Ovary (tissue), 9 donors: ENCODE measurements around the gene TMCC2. TPM values are rescaled to one million over a fixed set of nuclear protein-coding genes. Genes with fewer than 3 reads are reported as not detected.

Experiments
- DNase-seq, 5 donors: peaks; one replicate each; pipeline ENCODE4 v3.0.0-alpha.2; 2019 to 2020
- H3K27ac ChIP-seq, 2 donors: fragments of 200-600 bp; one replicate each; pipeline versions ENCODE4 v1.5.1 to v1.8.0; 2019 to 2022
- H3K27me3 ChIP-seq: fragments of 200-600 bp; one replicate; pipeline ENCODE4 v1.8.0; 2022
- H3K36me3 ChIP-seq: fragments of 200-600 bp; sonication (generic); one replicate; pipeline ENCODE4 v1.5.1; 2019
- H3K4me1 ChIP-seq: one replicate; pipeline ENCODE4 v1.8.1; 2013; ENCODE audit warnings: mild to moderate bottlenecking, moderate library complexity; ENCODE audit not compliant: insufficient read depth
- H3K4me3 ChIP-seq: fragments of 200-600 bp; sonication (generic); one replicate; pipeline ENCODE4 v1.5.1; 2017
- H3K9me3 ChIP-seq, 2 donors: fragments of 200-600 bp in 1 of 2; sonication (generic) in 1 of 2; one replicate each; pipeline versions ENCODE4 v1.5.1 to v1.8.1; 2013 to 2019; ENCODE audit warnings: mild to moderate bottlenecking in 1 of 2, moderate library complexity in 1 of 2
- CTCF ChIP-seq, 3 donors: fragments of 450-650 bp in 2 of 3; fragments of 200-600 bp in 1 of 3; IDR thresholded peaks; one replicate each; pipeline versions ENCODE4 v1.5.1 to v1.8.0; 2016 to 2022; ENCODE audit warnings: antibody characterized with exemption in 3 of 3, mild to moderate bottlenecking in 1 of 3
- EP300 ChIP-seq: sonication (generic); formaldehyde crosslinking; IDR thresholded peaks from one replicate; pipeline ENCODE4 v1.6.1; 2017; ENCODE audit warnings: antibody characterized with exemption
- POLR2A ChIP-seq: fragments of 450-650 bp; IDR thresholded peaks from one replicate; pipeline ENCODE4 v1.6.1; 2017; ENCODE audit warnings: antibody characterized with exemption, mild to moderate bottlenecking, moderate library complexity
- WGBS, 3 donors: extraction: QIAGEN DNeasy Blood & Tissue Kit in 1 of 3; methylation state at CpG; one replicate each; pipeline versions ENCODE4 v1.1.5 to v1.1.7; 2013 to 2017; 5-methylcytosine and 5-hydroxymethylcytosine counted together
- intact Hi-C, 4 donors: fragments of 100-400 bp; cut with DNase I; formaldehyde crosslinking; loops; one replicate each; pipeline versions ENCODE4 v1.11.0 to v1.15.1; 2022 to 2023
- polyA plus RNA-seq, 2 donors: library from polyadenylated mRNA; stranded (reverse); fragments of 200-250 nt in 1 of 2; fragments of 350-450 nt in 1 of 2; fragmentation: Illumina TruSeq in 1 of 2; extraction: RNeasy Lipid Tissue Mini Kit (QIAGEN cat#74804) in 1 of 2; gene quantifications; one replicate each; pipeline ENCODE4 v1.2.3, GENCODE V29; 2013 to 2014
- total RNA-seq, 7 donors: library from RNA; depleted of rRNA in 2 of 7; stranded (reverse); fragments of >200 nt in 2 of 7; fragmentation: NEBNext Ultra II Directional in 3 of 7; extraction: Animal tissue kit (Norgen Biotek cat#: 25700) in 3 of 7; gene quantifications; one replicate each; pipeline versions ENCODE4 v1.1.0 to v1.2.4, GENCODE V29; 2016 to 2023
- donor health status: DM: no; HTN: no; CAD: no; lungs with moderate emphysema.
- donor health status: DM: no; HTN: no; CAD: no.
- donor health status: Bipolar disorder and iron deficiency.
- donor health status: DM: yes; HTN: yes; CAD: no.
- donor health status: DM: no; HTN: no; CAD: no.
- donor health status: DM: yes; HTN: yes; CAD: no.

Gene TMCC2
- total and polyA plus RNA-seq, 9 donors, result 2.3 to 11.0 (median 7.8) TPM

DNA sequence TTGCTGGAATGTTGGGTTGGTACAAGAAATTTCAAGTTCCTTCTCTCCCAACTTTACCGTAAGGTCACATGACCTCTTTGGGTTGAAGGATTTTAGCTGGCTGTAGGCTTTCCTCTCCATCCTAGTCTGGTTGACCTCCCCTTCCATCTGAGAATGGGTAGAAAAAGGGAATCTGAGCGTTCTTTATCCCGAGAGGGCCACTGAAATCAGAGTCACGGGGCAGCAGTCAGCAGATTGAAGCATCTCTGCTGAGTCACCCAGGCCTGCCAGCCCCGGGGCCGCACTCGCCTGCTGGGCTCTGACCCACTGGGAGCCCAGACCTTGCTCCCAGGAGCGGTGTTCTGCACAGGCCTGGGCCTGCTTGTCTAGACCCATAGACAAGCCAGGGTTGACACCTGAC, 31.0 kb downstream of the TMCC2 start:
- H3K27me3 ChIP-seq, result no peaks in the 10 kb centered on the region
- no peak overlapping the region for H3K27ac ChIP-seq
- peaks cover 7% of the 10 kb centered on the region for H3K4me1 ChIP-seq
- intact Hi-C loops, result loop anchor here in 3 of 4 donors (5.0 to 10.0 kb wide), 4 partner anchors 114 to 281 kb away; partner anchors contain the start of gene RBBP5 (in 1 of the 3)
- H3K4me3 ChIP-seq, result no peak overlapping the region
- H3K36me3 ChIP-seq, result no peaks in the 10 kb centered on the region
- no peak for TF ChIP-seq CTCF (IDR thresholded peaks at IDR 0.05)
- no peak for TF ChIP-seq EP300
- TF ChIP-seq POLR2A, result no peak
- 89 to 94% (median 91%) methylated on average over 8 of the region's 8 CpGs for WGBS, 3 donors
- no peaks in the 10 kb centered on the region for H3K9me3 ChIP-seq
- no peak for DNase-seq

DNA sequence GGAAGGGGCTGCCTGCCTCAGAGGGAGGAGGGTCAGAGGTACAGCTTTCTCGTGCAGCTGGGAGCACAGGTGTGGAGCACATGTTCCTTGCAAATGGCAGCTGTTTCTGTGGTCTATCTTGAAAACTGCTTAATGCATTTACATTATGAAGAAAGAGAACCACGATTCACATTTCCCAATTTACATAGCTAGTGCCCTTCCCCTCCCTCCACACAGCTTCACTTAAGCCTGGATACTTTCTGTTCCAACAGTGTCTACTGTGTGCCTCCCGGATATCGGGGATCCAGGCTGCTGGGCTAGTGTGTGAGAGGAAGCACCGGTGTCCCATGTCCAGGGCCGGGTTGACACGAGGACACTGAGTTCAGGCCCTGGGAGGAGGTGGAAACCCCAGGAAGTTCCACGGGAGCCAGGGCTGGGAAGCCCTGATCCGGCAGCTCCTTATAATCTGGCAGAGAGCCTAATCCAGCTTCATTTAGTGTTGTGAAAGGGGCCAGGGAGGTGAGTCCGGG, 31.6 kb downstream of the TMCC2 start:
- Histone ChIP-seq H3K4me3 (no peak overlapping the region), H3K4me1 (peaks cover 7% of the 10 kb centered on the region), H3K27ac (no peak overlapping the region), H3K27me3 (no peaks in the 10 kb centered on the region), H3K9me3 (no peaks in the 10 kb centered on the region), H3K36me3 (no peaks in the 10 kb centered on the region)
- WGBS, 3 donors, result 52 to 58% (median 57%) methylated on average over 10 of the region's 10 CpGs
- DNase-seq, result no peak
- TF ChIP-seq POLR2A (no peak), CTCF (IDR thresholded peaks at IDR 0.05) (no peak), EP300 (no peak)
- intact Hi-C loops, result loop anchor here in 3 of 4 donors (5.0 to 10.0 kb wide), 4 partner anchors 115 to 282 kb away; partner anchors contain the start of gene RBBP5 (in 1 of the 3)

GRCh38 chr1:205259998-205260397, 32.3 kb downstream of the TMCC2 start:
- Histone ChIP-seq H3K27me3 (no peaks in the 10 kb centered on the region), H3K27ac (no peak overlapping the region), H3K4me1 (peaks cover 7% of the 10 kb centered on the region), H3K9me3 (no peaks in the 10 kb centered on the region), H3K36me3 (no peaks in the 10 kb centered on the region), H3K4me3 (no peak overlapping the region)
- no peak for DNase-seq
- intact Hi-C loops, result loop anchor here (5.0 to 10.0 kb wide), 5 partner anchors 33 to 283 kb away; partner anchors contain the start of genes RBBP5 (in 1 of the 4) and TMCC2 (in 1 of the 4)
- no peak for TF ChIP-seq CTCF (IDR thresholded peaks at IDR 0.05)
- TF ChIP-seq POLR2A, result no peak
- no peak for TF ChIP-seq EP300
- WGBS, 3 donors, result 89 to 91% (median 90%) methylated on average over 1 of the region's 1 CpG

DNA sequence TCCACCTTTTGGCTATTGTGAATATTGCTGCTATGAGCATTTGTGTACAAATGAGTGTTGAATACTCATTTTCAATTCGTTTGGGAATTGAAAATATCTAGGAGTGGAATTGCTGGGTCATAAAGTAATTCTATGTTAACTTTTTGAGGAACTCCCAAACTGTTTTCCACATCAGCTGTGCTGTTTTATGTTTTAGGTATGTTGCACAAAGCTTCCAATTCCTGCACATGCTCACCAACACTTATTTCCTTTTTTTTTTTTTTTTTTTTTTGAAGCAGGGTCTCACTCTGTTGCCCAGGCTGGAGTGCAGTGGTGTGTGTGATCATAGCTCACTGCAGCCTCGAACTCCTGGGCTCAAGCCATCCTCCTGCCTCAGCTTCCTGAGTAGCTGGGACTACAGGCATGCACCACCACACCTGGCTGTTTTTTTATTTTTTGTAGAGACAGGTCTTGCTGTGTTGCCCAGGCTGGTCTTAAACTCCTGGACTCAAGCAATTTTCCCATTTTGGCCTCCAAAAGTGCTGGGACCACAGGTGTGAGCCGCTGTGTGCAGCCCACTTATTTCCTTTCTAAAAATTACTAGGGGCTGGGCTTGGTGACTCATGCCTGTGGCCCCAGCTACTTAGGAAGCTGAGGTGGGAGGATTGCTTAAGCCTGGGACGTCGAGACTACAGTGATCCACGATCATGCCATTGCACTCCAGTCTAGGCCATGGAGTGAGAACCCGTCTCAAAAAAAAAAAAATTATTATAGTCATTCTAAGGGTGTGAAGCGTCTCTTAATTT, 33.4 kb downstream of the TMCC2 start:
- intact Hi-C loops, result loop anchor here in 1 of 4 donors (5.0 kb wide), 1 partner anchor 34 kb away; the partner anchor contains the start of gene TMCC2
- Histone ChIP-seq H3K4me3 (no peak overlapping the region), H3K27ac (no peak overlapping the region), H3K36me3 (no peaks in the 10 kb centered on the region), H3K27me3 (no peaks in the 10 kb centered on the region), H3K4me1 (peaks cover 7% of the 10 kb centered on the region), H3K9me3 (no peaks in the 10 kb centered on the region)
- no peak for DNase-seq
- TF ChIP-seq POLR2A (no peak), CTCF (IDR thresholded peaks at IDR 0.05) (no peak), EP300 (no peak)
- 53 to 61% (median 55%) methylated on average over 8 of the region's 8 CpGs for WGBS, 3 donors
